GM21825 (cell line): ENCODE data around the gene RFX7.
"Not testable (repeated sequence)": the region's sequence is repeated elsewhere in the genome, so short reads cannot be mapped to it uniquely, and the experiment has no call there.

ENCODE experiments used
- ATAC-seq: cut with Tn5 transposase; IDR thresholded peaks from one replicate; pipeline ENCODE4 v1.9.1; 2021; ENCODE audit warnings: mild to moderate bottlenecking, moderate library complexity; ENCODE audit not compliant: unreplicated experiment

RFX7 gene

DNA sequence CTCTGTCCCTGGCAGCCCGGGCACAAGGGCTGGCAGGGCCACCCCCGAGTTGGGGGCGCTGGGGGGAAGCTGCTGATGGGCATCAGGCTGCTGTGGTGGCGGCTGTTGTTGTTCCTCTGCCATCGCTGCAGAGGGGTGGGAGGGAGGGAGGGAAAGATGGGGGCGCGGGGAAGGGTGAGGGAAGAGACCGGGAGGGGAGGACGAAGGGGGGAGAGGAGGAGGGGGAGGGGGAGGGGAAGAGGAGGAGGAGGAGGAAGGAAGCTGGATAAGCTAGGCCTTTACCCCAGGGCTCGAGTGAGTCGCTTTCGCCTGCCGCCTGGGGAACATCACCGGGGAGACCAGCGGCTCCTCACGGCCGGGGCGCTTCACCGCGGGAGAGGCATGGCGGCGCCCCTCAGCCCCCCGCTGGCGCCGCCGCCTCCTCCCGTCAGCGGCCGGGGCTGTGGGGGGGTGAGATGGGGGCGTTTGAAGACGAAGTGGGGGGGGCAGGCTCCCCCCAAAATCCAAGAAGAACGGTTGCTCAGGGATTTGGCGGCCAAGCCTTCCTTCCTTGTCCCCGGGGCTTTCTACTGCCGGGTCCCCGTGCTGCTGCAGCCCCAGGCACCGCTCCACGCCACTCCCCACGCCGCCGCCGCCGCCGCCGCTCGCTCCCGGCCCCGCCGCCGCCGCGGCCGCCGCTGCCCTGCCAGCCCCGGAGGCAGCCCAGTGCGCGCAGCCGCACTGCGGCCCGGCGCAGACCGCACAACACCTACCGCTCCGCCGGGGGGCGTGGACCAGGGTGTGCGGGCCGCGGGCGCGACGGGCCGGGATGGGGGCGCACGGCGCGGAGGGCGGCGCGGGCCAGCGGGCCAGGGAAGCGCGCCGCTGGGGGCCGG lies at the start of gene RFX7:
RFX7 (minus strand) TSS at position 717 of the 875 bp plus-strand sequence; CDS start at position 123, 594 bp downstream.
- peak; percentile 51 for ATAC-seq

DNA sequence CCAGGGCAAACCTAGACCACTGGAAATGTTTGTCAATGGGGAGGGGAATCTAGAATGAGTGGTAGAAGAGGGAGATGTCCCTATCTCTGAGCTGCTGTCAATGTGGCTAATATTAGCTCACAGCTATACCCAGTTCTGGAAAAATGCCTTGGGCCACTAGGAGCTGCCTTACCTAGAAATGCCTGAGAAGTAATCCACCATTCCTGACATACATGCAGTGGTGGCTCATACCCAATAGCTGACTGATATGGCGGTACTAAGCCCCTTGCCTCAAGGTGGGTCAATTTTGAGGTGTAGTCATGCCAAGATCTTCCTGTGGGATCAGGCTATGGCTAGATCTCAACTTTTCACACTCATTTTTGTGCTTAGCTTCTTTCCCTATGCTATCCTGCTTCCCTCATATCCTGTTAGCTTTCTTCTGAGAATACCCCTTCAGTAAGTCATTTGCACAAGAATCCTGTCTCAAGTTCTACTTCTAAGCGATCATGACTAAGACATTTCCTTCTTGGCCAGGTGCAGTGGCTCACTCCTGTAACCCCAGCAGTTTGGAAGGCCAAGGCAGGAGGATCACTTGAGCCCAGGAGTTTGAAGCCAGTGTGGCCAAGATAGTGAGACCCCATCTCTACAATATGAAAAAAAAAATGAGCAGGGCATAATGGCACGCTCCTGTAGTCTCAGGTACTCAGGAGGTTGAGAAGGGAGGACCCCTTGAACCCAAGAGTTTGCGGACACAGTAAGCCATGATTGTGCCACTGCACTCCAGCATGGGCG lies 49.1 kb upstream of the RFX7 start:
- ATAC-seq: no peak

DNA sequence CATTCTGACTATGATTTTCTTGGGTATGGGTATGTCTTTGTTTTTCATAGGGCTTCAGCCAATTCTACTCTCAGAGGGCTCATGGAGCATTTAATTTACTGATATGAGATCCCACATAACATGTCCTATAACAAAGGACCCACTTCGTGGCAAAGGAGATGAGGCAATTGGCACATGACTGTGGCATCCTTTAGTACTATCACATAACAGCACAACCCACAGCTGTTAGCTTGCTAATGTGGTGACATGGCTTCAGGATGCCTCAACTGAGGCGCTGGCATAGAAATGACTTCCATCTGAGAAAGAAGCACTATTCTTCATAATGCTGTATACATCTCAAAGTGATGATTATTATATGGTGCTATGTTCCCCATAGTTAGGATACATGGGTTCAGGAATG lies 48.1 kb upstream of the RFX7 start:
- ATAC-seq: no peak

DNA sequence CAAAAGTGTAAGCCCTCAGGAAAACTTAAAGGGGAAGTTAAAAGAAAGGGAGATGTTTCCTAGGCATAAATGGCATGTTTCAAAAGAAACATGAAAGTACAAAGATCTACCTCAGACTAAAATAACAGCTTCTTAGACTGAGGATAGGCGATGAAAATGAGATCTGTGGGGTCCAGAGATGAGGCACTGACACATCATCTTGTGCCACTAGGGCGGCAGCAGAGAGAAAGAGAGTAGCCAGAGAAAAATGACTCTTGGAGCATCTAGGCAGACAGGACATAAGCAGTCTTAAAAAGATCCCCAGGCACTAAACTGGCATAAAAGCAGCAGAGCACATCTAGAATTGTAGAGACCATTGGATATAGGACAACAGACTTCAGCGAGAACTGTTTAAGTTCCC lies 42.5 kb upstream of the RFX7 start:
- ATAC-seq: no peak

DNA sequence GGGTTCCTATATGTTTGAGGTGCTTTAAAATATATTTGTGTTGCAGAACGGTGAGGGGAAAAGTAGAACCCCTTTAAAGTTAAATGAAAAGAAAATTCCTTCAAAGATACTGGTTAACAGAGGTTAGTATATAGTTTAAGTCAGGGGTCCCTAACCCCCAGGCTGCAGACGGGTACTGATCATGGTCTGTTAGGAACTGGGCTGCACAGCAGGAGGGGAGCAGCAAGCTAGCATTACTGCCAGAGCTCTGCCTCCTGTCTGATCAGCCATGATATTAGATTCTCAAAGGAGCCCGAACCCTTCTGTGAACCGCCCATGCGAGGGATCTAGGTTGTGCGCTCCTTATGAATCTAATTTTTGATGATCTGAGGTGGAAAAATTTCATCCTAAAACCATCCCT lies 37.5 kb upstream of the RFX7 start:
- ATAC-seq: no peak

DNA sequence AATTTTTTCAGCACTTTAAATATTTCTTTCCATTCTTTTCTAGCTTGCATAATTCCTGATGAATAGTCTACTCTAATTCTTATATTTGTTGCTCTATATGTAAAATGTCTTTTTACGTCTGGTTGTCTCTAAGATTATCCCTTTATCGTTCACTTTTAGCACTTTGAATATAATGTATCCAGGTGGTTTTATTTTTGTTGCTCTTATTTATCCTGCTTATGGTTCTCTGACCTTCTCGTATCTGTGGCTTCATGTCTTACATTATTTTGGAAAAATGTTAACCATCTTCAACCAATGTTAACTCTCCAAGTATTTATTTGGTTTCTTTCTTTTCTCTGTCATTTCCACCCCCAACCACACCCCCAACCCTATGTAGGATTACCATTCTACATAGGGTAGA lies 30.0 kb upstream of the RFX7 start:
- ATAC-seq: no peak

DNA sequence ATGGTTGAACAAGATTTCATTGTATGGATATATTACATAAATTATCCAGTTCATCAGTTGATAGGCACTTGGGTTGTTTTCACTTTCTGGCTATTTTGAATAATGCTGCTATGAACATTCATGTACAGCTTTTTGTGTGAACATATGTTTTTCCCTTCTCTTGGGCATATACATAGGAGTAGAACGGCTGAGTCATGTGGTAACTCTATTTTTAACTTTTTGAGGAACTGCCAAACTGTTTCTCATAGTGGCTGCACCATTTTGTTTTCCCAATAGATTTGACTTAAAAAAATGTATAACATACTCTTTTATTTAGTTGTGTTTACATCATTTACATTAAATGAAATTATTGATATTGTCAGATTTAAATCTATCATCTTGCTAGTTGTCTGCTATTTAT lies 28.8 kb upstream of the RFX7 start:
- ATAC-seq: no peak

DNA sequence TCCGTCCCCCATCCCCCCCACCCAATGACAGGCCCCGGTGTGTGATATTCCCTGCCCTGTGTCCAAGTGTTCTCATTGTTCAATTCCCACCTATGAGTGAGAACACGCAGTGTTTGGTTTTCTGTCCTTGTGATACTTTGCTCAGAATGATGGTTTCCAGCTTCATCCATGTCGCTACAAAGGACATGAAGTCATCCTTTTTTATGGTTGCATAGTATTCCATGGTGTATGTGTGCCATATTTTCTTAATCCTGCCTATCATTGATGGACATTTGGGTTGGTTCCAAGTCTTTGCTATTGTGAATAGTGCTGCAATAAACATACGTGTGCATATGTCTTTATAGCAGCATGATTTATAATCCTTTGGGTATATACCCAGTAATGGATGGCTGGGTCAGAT lies 22.8 kb upstream of the RFX7 start:
- not testable (repeated sequence) for ATAC-seq

DNA sequence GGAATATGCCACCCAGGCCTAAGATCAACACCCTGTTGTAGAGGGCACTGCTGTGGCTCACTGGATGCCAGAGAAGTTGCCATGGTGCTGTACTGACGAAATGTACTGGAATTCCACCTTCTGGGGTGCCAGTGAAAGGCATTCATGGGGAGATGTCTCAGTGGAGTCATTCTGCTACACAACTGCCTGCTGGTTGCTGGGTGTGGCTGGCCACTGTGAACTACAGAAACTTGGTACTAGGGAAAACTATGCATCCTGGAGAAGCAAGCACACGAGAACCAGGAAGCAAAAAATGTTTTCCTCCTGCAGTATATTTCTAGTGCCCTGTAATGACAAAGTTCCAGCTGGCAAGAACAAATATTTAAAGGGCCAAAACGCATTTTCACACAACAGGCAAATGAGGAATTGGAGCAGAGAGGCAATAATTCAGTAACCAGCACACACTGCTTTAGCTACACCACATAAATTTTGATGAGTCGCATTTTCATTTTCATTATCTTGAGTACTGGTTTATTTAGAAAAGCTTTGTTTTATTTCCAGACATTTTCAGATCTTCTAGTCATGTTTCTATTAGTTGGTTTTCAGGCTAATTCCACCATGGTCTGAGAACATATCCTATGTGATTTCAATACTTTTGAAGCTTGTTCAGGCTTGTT lies 18.3 kb upstream of the RFX7 start:
- ATAC-seq: no peak

DNA sequence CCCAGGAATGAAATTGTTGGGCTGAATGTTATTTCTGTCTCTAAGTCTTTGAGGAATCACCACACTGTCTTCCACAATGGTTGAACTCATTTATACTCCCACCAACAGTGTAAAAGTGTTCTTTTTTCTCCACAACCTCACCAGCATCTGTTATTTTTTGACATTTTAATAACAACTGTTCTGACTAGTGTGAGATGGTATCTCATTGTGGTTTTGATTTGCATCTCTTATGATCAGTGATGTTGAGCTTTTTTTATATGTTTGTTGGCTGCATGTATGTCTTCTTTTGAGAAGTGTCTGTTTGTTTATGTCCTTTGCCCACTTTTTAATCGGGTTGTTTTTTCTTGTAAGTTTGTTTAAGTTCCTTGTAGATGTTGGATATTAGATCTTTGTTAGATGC lies 13.6 kb upstream of the RFX7 start:
- not testable (repeated sequence) for ATAC-seq

DNA sequence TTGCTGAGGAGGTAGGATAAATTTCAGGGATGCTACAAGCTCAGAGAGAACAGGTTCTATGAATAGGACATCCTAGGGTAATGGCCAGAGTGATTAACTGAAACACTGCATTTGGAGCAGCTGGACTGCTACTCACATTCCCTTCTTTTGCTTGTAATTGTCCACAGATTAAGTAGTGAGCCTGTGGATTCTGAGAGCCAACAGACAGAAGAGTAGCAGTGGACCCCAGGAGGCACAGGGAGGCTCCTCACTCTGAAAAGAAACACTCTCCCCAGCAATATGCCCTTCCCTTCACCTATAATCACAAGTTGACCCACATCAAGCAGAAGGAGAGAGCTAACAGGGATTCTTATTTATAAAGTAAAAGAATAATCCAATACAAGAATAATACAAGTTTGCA lies 10.6 kb upstream of the RFX7 start:
- ATAC-seq: no peak

DNA sequence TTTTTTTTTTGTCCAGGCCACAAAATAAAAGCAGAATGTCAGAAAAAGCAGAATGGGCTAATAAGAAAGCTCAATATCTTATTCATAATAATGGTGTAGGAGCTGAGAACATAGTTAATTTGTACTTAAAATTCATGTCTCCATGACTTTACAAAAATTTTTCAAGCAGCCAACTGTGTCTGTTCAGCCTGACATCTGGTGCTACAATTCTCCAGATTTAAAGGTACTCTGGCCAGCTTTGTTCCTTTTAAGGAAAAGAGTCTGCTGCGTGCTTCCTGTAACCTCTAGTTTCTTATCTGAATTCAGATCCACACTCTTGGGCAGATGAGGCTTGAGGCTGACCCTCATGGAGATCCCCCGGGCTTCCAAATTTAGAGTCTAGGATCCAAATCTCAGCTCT lies 8.7 kb upstream of the RFX7 start:
- ATAC-seq: no peak

DNA sequence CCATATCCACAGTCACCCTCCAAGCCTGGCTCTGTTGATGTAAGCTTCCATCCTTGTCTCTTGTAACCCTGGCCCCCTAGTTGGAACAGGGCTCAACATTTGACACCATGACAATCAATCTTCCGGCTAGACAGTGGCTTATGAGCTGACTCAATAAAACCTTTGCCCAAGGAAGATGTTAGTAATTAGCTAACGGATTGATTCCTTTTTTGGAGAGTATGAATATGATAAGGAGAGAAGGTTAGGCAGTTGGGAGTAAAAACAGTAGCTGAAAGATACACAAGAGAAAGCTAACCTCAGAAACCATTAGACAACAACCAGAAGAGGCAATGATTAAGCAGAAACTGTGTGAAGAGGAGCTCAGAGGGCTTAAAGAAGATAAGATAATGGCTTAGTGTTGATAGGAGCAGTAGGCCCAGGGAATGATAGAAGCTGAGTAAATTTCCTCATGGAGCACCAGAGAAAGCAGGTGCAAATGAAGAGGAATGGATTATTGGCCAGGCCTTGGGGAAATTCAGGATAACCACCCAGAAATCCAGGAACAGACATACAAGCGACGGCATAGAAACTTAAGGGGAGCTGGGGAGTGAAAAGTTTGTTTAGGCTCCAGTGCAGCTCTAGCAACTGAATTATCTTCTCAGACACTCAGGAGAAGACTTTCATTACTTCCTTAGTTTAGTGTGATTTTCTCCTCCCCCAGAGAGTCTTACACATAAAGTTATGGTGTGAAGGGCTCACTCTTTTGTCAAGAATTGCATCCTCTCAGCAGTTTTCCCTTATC lies 7.8 kb upstream of the RFX7 start:
- no peak for ATAC-seq

DNA sequence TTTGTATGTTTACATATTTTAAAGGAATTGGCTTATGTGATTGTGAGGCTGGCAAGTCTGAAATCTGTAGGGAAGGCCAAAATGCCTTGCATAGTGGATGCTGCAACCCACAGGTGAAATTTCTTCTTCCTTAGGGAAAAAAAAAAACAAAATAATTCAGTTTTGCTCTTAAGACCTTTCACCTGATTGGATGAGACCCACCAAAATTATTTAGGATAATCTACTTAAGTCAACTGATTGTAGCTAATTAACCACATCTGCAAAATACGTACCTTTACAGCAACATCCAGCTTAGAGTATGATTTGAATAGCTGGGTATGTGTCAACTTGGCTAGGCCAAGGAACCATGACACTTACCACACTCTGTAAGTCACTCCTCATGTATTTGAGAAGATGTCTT lies 6.9 kb upstream of the RFX7 start:
- ATAC-seq: no peak

DNA sequence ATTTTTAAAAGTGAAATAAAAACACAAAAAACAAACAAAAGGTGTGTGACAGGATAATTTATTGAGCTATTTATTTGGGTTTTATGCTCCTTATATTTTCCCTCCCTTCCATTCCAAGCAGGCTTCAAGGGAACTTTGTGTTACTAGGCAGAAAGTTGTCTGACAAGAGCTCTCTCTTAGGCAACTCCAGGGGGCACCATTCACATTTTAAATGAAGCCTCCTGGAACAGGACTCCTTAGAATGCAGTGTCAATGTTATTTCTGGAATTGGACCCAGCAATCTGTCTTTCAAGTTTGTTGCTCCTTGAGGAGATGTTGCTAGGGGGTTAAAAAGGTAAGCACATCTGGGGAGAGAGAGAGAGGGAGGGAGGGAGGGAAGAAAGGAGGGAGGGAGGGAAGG lies 5.4 kb upstream of the RFX7 start:
- no peak for ATAC-seq

DNA sequence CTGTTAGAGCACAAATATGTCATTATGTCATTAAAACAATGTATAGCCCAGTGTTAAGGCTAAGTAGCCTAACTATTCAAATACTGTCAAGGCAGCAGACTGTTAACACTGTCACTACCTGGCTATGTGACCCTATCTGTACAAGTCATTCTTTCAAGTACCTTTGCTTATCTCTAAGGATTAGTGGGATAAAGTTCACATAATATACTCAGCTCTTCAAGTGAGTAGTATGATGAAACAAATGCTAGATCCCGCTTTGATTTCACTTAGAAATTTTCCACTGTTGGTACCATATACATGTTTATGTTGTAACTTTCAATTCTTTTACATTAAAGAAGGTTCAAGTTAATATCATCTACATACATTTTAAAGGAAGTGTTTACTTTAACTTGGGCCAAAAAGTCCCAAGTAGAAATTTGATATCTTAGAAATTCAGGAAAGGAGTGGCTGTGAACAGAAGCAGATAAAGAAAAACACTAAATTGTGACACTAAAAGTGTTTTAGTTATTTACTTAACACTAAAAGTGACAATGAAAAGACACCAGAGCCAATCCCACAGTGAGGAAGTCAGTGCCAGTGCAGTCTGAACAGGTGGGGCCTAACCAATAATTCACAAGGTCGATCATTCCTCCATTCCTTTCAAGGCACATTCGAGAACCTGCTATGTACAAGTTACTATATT lies 4.8 kb upstream of the RFX7 start:
- no peak for ATAC-seq

DNA sequence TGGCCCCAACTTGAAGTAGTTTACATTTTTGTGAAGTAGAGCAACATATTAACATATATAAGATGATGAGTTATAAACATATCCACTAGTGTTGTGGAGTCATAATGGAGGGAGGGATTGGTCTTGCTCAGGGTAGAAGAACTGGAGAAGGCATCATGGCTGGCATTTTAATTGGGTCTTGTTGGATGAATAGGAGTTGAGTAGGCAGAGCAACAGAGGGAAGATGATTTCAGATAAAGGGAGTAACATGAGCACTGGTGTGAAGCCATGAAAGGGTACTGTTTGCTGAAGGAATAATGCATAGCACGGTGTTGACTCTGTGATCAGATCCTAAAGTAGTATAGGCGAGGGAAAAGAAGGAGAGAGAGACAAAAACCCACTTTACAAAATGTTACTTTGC lies 3.6 kb upstream of the RFX7 start:
- no peak for ATAC-seq

DNA sequence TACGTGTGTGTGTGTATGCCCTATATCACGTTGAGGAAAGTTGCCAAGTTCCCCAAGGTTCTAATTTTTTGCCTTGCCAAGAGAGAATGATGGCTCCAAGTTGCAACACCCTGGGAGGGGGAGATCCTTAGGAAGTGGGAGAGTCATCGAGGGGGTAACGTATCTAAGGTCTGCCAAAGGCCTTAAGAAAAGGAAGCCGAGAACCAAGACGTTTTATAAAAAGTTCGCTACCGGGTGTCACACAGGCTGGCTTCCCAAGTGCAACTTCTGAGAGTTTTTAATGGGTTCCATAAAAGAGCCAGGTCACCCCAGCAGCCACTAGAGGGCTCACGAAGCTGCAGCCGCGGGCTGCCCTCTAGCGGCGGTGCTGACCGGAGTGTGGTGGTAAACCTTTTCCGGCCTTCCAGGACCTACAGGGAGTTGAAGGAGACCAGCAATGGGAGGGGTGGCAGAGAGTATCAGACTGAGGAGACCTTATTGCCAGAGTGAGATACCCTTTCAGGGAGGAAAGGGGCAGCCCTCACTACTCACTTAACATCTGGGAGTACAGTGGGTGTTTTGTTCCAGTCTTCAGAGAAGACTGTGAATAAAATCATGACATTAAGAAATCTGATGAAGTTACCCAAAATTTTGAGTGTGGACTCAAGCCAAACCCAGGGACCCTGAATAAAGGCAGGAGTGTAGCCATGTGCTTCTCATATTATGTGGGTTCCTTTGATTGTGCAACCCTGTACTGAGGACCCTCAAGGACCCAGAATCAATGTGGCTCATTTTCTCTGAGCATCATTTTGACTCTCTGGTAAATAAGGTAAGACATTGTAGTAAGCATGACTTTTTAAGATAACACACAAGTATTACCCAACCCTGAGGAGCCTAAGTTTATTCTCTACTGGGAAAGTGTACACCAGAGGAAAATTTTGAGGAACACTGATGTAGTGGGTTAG lies 2.5 kb upstream of the RFX7 start:
- peak; percentile 71 for ATAC-seq
